AG04450 (cell line): ENCODE results near the gene COL5A1. TPM values are rescaled to one million over a fixed set of nuclear protein-coding genes. Genes with fewer than 3 reads are reported as not detected.

Source experiments
- CTCF ChIA-PET: fragments of 300-600, 350-600 bp; formaldehyde crosslinking; extraction: SDS; loops from one replicate; lab custom pipeline; 2022; ENCODE audit warnings: antibody characterized with exemption, inconsistent platforms; lab: Charles Lee
- POLR2A ChIA-PET: fragments of 350-600 bp; formaldehyde crosslinking; extraction: SDS; loops from one replicate; lab custom pipeline; 2021; ENCODE audit warnings: antibody characterized with exemption, inconsistent platforms; lab: Yijun Ruan, JAX
- DNase-seq: peaks from one replicate; pipeline ENCODE4 v3.0.0-alpha.2; 2011; ENCODE audit warnings: low read depth, low spot score
- H3K27ac ChIP-seq: one replicate; pipeline ENCODE4 v1.5.1; 2012; ENCODE audit warnings: low read depth, low read length, control low read depth
- H3K27me3 ChIP-seq: one replicate; pipeline ENCODE4 v1.6.0; 2012; ENCODE audit warnings: low read length; ENCODE audit not compliant: control insufficient read depth, insufficient read depth
- H3K4me3 ChIP-seq: 2 replicates; pipeline ENCODE4 v1.5.1; 2011; ENCODE audit warnings: mild to moderate bottlenecking, low read depth, low read length, control low read depth
- H3K9me3 ChIP-seq: 2 replicates; pipeline ENCODE4 v1.5.1; 2012; ENCODE audit warnings: low read length; ENCODE audit not compliant: control insufficient read depth, insufficient read depth
- polyA plus RNA-seq: library from polyadenylated mRNA; depleted of rRNA; stranded (reverse); fragments of >200 nt; gene quantifications from 2 replicates; pipeline ENCODE4 v1.2.3, GENCODE V29; 2011
- TF ChIP-seq, protein P1 (sequence below): IDR thresholded peaks from 2 replicates; pipeline ENCODE4 v1.5.1; 2011; ENCODE audit warnings: low read depth, low read length, control low read depth, inconsistent platforms

The COL5A1 gene
- polyA plus RNA-seq, 1 experiment: 73.3 TPM

DNA sequence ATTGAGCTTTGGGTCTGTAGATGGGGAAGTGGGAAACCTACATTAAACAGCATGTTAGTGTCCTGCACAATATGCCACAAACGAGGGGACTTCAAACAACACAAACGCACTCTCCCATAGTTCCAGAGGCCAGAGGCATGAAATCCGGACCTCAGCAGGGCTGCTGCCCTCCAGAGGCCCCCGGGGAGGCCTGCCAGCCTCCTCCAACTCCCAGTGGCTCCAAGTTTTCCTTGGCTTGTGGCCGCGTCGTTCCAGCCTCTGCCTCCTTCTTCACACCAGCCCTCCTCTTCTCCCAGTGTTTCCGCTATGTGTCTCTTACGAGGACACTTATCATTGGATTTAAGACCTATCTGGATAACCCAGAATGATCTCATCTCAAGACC is 13.3 kb upstream of the COL5A1 start:
- DNase-seq: no peak
- POLR2A ChIA-PET: no interaction called here
- TF ChIP-seq, protein P1, sequence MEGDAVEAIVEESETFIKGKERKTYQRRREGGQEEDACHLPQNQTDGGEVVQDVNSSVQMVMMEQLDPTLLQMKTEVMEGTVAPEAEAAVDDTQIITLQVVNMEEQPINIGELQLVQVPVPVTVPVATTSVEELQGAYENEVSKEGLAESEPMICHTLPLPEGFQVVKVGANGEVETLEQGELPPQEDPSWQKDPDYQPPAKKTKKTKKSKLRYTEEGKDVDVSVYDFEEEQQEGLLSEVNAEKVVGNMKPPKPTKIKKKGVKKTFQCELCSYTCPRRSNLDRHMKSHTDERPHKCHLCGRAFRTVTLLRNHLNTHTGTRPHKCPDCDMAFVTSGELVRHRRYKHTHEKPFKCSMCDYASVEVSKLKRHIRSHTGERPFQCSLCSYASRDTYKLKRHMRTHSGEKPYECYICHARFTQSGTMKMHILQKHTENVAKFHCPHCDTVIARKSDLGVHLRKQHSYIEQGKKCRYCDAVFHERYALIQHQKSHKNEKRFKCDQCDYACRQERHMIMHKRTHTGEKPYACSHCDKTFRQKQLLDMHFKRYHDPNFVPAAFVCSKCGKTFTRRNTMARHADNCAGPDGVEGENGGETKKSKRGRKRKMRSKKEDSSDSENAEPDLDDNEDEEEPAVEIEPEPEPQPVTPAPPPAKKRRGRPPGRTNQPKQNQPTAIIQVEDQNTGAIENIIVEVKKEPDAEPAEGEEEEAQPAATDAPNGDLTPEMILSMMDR: no peak
- H3K9me3 ChIP-seq: peaks cover 2% of the 10 kb centered on the region; the same call in 1 of the 2 replicates
- CTCF ChIA-PET: no interaction called here
- no peak overlapping the region for H3K4me3 ChIP-seq
- no peak overlapping the region for H3K27ac ChIP-seq
- H3K27me3 ChIP-seq: no peaks in the 10 kb centered on the region

DNA sequence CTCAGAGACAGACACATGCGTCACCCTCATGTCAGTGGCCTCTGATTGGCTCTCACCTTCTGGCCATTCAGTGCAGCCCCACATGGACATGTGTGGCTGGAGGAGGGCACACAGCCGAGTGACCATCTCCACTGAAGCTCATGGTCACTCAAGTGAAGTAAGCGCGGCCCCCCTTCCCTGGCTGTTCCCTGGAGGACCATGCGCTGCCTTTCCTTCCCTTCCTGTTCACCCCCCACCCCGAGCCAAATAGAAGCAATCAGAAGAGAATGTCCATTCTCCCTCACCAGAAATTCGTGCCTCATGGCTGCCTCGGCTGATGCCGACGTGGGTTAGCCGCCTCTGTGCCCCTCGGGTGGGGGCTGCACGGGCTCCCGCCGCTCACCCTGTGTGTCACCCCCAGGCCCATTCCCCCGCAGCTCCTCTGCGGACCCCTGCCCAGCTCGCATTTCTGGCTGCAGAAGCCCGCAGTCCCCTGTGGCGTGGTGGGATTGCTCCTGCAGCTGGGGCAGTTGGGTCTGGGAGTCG is 12.5 kb upstream of the COL5A1 start:
- H3K27ac ChIP-seq: no peak overlapping the region
- H3K4me3 ChIP-seq: no peak overlapping the region
- no peaks in the 10 kb centered on the region for H3K27me3 ChIP-seq
- CTCF ChIA-PET: no interaction called here
- peaks cover 2% of the 10 kb centered on the region; the same call in 1 of the 2 replicates for H3K9me3 ChIP-seq
- no peak for DNase-seq
- TF ChIP-seq, protein P1: no peak
- POLR2A ChIA-PET: no interaction called here

DNA sequence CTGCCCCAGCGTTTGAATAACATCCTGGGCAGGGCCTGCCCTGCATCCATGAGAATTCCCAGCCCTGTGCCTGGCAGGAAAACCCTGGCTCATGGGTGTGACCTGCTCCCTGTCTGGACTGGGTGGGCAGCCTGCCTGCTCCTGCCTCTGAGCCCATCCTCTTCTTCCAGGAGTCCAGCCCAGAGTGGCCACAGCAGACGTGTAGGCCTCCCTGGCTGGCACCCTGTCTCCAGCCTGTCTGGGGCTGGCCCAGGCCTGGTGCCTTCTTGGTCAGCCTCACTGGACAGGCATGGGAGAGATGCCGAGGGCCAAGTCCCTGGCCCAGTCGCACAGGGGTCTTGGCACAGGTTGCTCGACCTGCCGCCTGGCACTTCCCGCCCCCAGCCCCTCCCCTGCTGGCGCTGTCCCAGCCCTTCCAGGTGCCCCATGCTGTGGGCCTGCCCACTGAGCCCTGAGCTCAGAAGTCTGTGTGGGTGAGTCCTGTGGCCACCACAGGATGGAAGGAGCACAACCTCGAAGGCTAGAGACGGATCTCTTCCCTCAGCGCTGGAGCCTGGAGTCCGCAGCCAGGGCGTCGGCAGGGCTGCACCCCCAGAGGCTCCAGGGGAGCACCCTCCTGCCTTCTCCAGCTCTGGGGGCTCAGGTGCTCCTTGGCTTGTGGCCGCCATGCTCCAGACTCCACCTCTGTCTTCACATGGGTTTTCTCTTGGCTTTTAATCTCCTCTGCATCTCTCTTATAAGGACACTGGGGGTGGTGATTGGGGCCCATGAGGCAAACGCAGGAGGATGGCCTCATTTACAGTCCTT is 11.8 kb upstream of the COL5A1 start:
- ChIA-PET CTCF (no interaction called here), POLR2A (no interaction called here)

DNA sequence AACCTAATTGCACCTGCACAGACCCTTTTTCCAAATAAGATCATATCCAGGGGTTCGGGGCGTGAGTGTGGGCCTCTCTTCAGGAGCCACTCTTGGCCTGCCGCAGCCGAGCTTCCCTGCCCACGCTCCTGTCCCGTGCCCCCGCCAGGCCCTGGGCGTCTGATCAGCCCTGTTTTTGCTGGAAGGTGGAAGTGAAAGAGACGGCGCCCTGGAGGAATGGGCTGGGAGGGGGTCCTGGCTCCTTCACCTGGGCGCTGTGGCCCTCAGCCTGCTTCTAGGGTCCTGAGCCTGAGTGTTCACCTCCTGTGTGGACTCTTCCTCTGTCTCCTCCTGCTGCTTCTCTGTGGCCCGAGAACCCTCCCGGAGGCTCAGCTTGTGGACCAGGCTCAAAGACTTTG is 11.2 kb upstream of the COL5A1 start:
- POLR2A ChIA-PET: no interaction called here
- H3K27ac ChIP-seq: no peak overlapping the region
- no peaks in the 10 kb centered on the region for H3K27me3 ChIP-seq
- DNase-seq: no peak
- H3K9me3 ChIP-seq: peaks cover 2% of the 10 kb centered on the region; the same call in 1 of the 2 replicates
- TF ChIP-seq, protein P1: no peak
- CTCF ChIA-PET: no interaction called here
- no peak overlapping the region for H3K4me3 ChIP-seq

More for the DNA sequence above, 11.8 kb upstream of the COL5A1 start:
- H3K27ac ChIP-seq: no peak overlapping the region
- no peaks in the 10 kb centered on the region for H3K27me3 ChIP-seq
- no peak overlapping the region for H3K4me3 ChIP-seq
- no peak for DNase-seq
- TF ChIP-seq, protein P1: no peak
- H3K9me3 ChIP-seq: peaks cover 2% of the 10 kb centered on the region; the same call in 1 of the 2 replicates

DNA sequence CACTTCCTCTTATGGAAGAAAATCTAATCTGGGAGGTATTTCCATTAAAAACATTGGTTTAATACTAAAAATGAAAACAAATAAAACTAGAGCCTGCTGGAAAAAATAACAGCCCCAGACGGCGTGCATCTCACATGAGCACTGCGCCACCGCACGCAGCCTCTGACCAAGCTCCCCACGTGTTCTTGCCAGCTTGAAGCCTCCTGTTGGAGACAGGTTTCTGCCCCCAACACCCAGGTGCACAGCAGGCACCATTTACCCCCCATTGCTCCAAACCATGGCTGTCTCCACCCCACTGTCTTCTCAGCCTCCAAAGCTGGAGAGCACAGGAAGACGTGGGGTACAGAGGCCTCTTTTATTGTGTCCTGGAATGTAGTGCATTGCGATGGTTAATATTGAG is 10.7 kb upstream of the COL5A1 start:
- Histone ChIP-seq H3K9me3 (peaks cover 2% of the 10 kb centered on the region; the same call in 1 of the 2 replicates), H3K27me3 (no peaks in the 10 kb centered on the region), H3K27ac (no peak overlapping the region), H3K4me3 (no peak overlapping the region)
- TF ChIP-seq, protein P1: no peak
- POLR2A ChIA-PET: no interaction called here
- no peak for DNase-seq
- CTCF ChIA-PET: no interaction called here
